Measurements from ENCODE around the gene SLC2A8.

- no peak for TF ChIP-seq CTCF (IDR thresholded peaks at IDR 0.05)
- no peak for TF ChIP-seq POLR2A (IDR thresholded peaks at IDR 0.05)
Observed at GRCh38 chr9:127437497-127438264, 40.7 kb downstream of the SLC2A8 start.

Data from adrenal gland (tissue), 5 donors.